GM18502 (cell line): ENCODE measurements around the gene CHST13.
"Not testable (repeated sequence)": the region's sequence is repeated elsewhere in the genome, so short reads cannot be mapped to it uniquely, and the experiment has no call there.

ENCODE experiments used
- ATAC-seq: cut with Tn5 transposase; IDR thresholded peaks from one replicate; pipeline ENCODE4 v1.9.1; 2021; ENCODE audit warnings: mild to moderate bottlenecking; ENCODE audit not compliant: unreplicated experiment, poor library complexity

Gene CHST13

DNA sequence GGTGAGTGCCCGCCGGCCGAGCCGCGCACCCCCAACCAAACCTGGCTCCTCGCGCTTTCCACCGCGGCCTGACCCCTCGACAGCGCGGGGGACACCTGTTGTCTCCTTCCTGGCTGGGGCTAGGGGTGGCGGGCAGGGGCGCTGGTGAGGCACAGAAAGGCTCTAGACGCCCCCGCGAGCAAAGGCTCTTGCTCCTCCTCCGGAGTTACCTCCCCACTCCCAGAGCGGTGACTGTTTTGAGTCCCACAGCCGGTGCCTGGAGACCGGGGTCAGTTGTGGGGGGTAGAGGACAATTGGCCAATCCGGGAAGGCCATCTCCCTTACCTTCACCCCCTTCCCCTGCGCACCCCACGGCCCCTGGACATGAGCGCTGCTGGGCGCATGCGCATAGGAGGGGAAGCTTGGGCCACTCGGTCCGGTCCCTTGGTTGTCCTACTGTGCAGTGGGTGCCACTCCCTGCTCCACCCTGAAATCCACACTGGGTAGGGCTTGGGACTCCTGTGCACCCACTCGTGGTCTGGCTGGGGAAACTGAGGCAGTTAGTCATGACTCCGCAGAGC lies 554 bp downstream of the CHST13 start:
- ATAC-seq = no peak

- ATAC-seq = no peak
Measured at GRCh38 chr3:126525091-126525852, 1.3 kb downstream of the CHST13 start.

- ATAC-seq = no peak
Measured at GRCh38 chr3:126525853-126526667, 2.1 kb downstream of the CHST13 start.

DNA sequence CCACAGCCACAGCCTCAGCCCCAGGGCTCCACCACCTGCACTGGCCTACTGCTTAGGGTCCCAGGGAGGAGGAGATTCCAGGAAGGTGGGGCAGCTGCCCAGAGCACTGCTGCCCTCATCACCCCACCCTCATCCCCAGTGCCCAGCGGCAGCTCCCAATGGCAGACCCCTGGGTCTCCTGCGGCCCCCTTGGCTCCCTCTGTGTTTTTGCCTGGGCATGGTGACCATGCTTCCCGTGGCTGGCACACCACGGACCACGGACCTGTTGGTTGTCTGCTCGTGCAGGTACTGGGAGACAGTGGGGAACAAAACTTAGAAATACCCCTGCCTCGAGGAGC lies 2.7 kb downstream of the CHST13 start:
- no peak for ATAC-seq

- no peak for ATAC-seq
Measured at GRCh38 chr3:126527006-126527405, 3.1 kb downstream of the CHST13 start.

GRCh38 chr3:126527455-126528211 lies 3.7 kb downstream of the CHST13 start:
- no peak for ATAC-seq

DNA sequence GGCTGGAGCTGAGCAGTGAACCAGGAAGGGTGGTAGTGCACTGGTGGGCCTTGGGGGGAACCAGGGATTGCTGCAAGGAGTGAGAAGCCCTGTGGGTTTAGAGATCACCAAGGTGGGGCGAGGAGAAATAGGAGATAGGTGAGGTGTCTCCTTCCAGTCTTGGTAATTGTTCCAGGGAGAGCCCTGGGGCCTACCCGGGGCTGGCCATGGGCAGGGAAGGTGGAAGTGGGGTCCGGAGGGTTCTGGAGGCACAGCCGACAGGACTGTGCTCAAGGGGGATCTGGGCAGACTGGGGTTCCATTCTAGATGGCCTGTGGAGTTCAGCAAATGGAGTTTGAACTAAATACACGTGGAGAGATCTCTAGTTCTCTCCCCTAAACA lies 4.5 kb downstream of the CHST13 start:
- ATAC-seq = no peak

DNA sequence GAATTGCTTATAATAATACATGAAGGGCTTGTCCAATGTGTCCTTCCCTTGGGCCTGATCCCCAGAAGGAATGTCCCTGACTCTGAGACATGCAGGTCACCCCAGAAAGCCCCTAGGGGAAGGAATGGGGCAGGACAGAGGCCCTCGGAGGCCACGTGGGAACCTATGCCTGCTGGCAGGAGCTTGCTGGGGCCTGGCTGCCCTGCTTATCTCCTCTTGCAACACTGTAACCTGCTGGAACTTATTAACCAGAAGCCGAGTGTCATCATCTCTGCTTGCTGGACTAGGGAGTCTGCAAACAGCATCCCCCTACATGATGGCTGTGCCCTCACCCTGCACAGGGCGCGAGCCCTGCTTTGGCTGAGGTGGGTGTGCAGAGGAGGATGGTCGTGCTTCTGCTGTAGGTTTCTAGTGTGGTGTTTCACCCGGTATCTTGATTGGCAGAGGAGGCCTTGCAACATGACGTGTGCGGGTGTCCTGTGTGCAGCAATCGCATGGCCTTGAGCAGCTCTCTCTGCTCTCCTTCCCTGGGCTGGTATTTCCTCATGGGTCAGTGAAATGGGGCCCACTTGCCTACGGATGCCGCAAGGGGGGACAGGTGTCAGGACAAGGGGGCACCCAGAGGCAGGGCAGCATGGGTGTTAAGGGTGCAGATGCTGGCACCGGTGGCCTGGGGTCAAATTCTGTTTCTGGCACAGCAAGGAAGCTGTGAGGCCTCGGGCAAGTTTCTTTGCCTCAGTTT lies 5.0 kb downstream of the CHST13 start:
- ATAC-seq = no peak

GRCh38 chr3:126529585-126530170 lies 5.7 kb downstream of the CHST13 start:
- ATAC-seq = no peak

GRCh38 chr3:126530171-126531050 lies 6.5 kb downstream of the CHST13 start:
- ATAC-seq = peak; percentile 58

- no peak for ATAC-seq
Measured at GRCh38 chr3:126531051-126531330, 7.0 kb downstream of the CHST13 start.

- ATAC-seq = no peak
Measured at GRCh38 chr3:126533506-126533905, 9.6 kb downstream of the CHST13 start.

GRCh38 chr3:126534716-126535115 lies 10.8 kb downstream of the CHST13 start:
- ATAC-seq = not testable (repeated sequence)

DNA sequence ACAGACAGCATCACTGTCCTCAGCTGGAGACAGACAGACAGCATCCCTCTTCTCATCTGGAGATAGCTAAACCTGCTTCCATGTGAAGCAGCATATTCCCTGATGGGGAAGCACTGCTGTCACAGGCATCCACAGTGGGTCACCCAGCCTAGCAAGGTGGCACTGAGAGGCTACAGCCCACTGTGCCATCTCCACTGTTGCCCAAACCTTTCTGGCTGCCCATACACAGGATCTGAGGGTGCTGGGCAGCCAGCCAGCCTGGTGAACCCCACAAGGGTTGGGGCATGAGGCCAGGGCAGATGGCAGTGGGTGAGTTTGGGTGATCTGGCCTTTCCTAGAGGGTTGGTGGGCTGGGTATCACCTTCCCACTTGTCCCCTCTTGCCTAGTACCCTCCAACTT lies 11.7 kb downstream of the CHST13 start:
- no peak for ATAC-seq

DNA sequence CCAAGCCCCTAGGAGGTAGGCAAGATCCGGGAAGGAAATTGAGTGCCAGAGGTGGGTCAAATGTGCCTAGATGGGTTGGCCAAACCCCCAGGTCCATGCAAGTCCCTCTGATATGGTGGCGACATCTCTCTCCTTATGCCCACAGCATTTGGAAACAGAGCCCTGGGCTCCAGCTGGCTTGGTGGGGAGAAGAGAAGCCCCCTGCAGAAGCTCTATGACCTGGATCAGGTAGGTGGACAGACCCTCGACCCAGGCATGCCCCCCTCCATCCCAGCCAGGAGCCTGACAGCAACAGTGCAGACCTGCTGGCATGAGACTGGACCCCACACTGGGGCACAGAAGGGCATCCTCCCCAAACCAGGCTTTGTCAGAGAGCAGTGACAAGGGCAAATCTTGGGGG lies 12.2 kb downstream of the CHST13 start:
- ATAC-seq = no peak

DNA sequence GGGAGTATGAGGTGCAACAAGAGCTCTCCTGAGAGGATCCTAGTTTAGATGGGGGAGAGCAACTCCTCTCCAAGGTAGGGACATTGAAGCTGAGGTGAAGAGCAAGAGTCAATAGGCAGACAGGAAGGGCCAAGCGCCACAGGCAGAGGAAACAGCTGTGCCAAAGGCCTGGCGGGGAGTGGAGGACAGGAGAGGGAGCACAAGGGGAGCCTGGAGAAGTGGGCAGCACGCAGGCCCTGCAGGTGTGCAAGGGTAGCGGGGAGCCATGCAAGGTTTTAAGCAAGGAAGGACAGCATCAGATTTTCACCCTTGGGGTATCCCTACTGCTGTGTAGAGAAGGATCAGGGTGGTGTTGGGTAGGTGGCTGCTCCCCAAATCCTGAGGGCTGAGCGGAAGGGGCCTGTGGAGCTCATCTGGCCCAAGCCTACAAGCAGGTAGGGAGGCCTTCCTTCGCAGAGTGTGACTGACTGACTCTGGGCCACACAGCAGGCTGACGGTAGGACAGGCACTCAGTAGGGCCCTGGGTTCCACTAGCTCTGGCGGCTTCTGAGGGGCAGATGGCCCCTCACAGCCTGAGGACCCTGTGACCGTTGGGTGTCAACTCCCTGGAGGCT lies 13.3 kb downstream of the CHST13 start:
- no peak for ATAC-seq

GRCh38 chr3:126537730-126538281 lies 13.9 kb downstream of the CHST13 start:
- ATAC-seq = no peak

GRCh38 chr3:126538316-126538715 lies 14.4 kb downstream of the CHST13 start:
- ATAC-seq = no peak
